Measurements from ENCODE around the gene RMRP.
A peak's percentile ranks its signal among the peaks of the same experiment; 100 is the strongest.

Gene RMRP

GRCh38 chr9:35696520-35697215 lies 38.8 kb upstream of the RMRP start:
- H3K27me3 ChIP-seq: no peaks in the 10 kb centered on the region
- no peak overlapping the region for H3K4me3 ChIP-seq (ENCODE audit: low read depth in 1 of 2, low read length in 1 of 2)
- peak; percentile 85 for TF ChIP-seq CTCF (IDR thresholded peaks at IDR 0.05)
- H3K4me1 ChIP-seq (ENCODE audit: control insufficient read depth in 1 of 2, insufficient read depth in 1 of 2, low read depth in 1 of 2, low read length in 1 of 2): no peaks in the 10 kb centered on the region
- no peaks in the 10 kb centered on the region for H3K9me3 ChIP-seq
- H3K36me3 ChIP-seq: peaks cover 67% of the 10 kb centered on the region
- H3K27ac ChIP-seq: peak overlapping the region; percentile 63

GRCh38 chr9:35695943-35696401 lies 38.2 kb upstream of the RMRP start:
- no peaks in the 10 kb centered on the region for H3K9me3 ChIP-seq
- no peak overlapping the region for H3K4me3 ChIP-seq (ENCODE audit: low read depth in 1 of 2, low read length in 1 of 2)
- H3K27me3 ChIP-seq: no peaks in the 10 kb centered on the region
- peak overlapping the region; percentile 63 for H3K27ac ChIP-seq
- TF ChIP-seq CTCF (IDR thresholded peaks at IDR 0.05): no peak
- H3K4me1 ChIP-seq (ENCODE audit: control insufficient read depth in 1 of 2, insufficient read depth in 1 of 2, low read depth in 1 of 2, low read length in 1 of 2): peaks cover 4% of the 10 kb centered on the region in 2 experiments
- peaks cover 60% of the 10 kb centered on the region for H3K36me3 ChIP-seq

- Histone ChIP-seq H3K9me3 (no peaks in the 10 kb centered on the region), H3K36me3 (peaks cover 19% of the 10 kb centered on the region), H3K4me3 (ENCODE audit: low read depth in 1 of 2, low read length in 1 of 2) (no peak overlapping the region), H3K27ac (no peak overlapping the region), H3K4me1 (ENCODE audit: control insufficient read depth in 1 of 2, insufficient read depth in 1 of 2, low read depth in 1 of 2, low read length in 1 of 2) (peaks cover 10 to 16% of the 10 kb centered on the region in 2 experiments), H3K27me3 (peaks cover 27% of the 10 kb centered on the region)
- TF ChIP-seq CTCF (IDR thresholded peaks at IDR 0.05): no peak
Observed at GRCh38 chr9:35691757-35692301, 34.0 kb upstream of the RMRP start.

- Histone ChIP-seq H3K27ac (peak overlapping the region; percentile 19), H3K4me3 (ENCODE audit: low read depth in 1 of 2, low read length in 1 of 2) (peak overlapping the region; percentile 67 to 92), H3K27me3 (peaks cover 27% of the 10 kb centered on the region), H3K9me3 (no peaks in the 10 kb centered on the region), H3K36me3 (peaks cover 14% of the 10 kb centered on the region), H3K4me1 (ENCODE audit: control insufficient read depth in 1 of 2, insufficient read depth in 1 of 2, low read depth in 1 of 2, low read length in 1 of 2) (peaks cover 10 to 16% of the 10 kb centered on the region in 2 experiments)
- no peak for TF ChIP-seq CTCF (IDR thresholded peaks at IDR 0.05)
Observed at GRCh38 chr9:35691334-35691650, 33.5 kb upstream of the RMRP start.

- Histone ChIP-seq H3K27ac (peak overlapping the region; percentile 51), H3K27me3 (peaks cover 27% of the 10 kb centered on the region), H3K4me3 (ENCODE audit: low read depth in 1 of 2, low read length in 1 of 2) (peak overlapping the region; percentile 67 to 92), H3K4me1 (ENCODE audit: control insufficient read depth in 1 of 2, insufficient read depth in 1 of 2, low read depth in 1 of 2, low read length in 1 of 2) (peaks cover 10 to 16% of the 10 kb centered on the region in 2 experiments), H3K9me3 (no peaks in the 10 kb centered on the region), H3K36me3 (peaks cover 8% of the 10 kb centered on the region)
- TF ChIP-seq CTCF (IDR thresholded peaks at IDR 0.05): no peak
Observed at GRCh38 chr9:35690614-35691333, 33.0 kb upstream of the RMRP start.

All from neutrophil (primary cell).